HG03097 (cell line): ENCODE data around the gene GLYATL1B.
A peak's percentile ranks its signal among the peaks of the same experiment; 100 is the strongest.
"Not testable (repeated sequence)": the region's sequence is repeated elsewhere in the genome, so short reads cannot be mapped to it uniquely, and the experiment has no call there.

Source experiments
- ATAC-seq: cut with Tn5 transposase; IDR thresholded peaks from one replicate; pipeline ENCODE4 v1.9.1; 2021; ENCODE audit not compliant: unreplicated experiment, low FRiP score

Gene GLYATL1B, protein sequence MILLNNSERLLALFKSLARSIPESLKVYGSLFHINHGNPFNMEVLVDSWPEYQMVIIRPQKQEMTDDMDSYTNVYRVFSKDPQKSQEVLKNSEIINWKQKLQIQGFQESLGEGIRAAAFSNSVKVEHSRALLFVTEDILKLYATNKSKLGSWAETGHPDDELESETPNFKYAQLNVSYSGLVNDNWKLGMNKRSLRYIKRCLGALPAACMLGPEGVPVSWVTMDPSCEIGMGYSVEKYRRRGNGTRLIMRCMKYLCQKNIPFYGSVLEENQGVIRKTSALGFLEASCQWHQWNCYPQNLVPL

DNA sequence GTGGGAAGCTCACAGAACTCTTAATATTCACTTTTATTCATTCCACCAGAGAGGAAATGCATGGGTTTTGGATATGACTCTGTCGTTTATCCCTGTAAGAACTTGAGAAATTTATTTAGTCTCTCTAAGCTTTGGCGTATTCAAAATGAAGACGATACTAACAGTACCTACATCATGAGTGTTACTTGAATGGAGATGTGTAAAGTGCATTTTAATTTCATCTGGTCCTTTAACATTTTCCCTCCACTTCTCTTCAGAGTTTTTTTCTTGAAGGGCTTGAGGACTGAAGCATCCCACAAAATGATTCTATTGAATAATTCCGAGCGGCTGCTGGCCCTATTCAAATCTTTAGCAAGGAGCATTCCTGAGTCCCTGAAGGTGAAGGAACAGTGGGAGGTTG, at the start of gene GLYATL1B:
GLYATL1B (plus strand) TSS at position 301 of the 400 bp plus-strand sequence; CDS start at position 301, 0 bp downstream.
- ATAC-seq: not testable (repeated sequence)

DNA sequence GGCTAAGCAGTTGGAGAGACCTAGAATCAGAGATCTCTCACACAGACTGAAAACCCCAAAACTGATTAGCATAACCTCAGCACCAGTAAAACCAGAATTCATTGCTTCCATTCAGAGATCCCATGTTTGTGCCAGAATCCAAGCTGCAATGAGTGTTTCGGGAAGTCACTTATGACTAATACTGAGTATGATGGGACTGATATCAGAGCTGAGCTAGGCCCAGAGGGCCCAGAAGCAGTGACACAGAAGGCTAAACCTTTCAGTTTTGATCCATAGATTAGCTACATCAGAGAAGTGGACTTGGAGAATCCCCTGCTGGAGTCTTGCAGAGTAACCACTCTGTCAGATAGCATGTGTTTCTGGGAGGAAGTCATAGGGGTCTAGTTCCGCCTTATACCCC, 49.6 kb upstream of the GLYATL1B start:
- ATAC-seq: not testable (repeated sequence)

DNA sequence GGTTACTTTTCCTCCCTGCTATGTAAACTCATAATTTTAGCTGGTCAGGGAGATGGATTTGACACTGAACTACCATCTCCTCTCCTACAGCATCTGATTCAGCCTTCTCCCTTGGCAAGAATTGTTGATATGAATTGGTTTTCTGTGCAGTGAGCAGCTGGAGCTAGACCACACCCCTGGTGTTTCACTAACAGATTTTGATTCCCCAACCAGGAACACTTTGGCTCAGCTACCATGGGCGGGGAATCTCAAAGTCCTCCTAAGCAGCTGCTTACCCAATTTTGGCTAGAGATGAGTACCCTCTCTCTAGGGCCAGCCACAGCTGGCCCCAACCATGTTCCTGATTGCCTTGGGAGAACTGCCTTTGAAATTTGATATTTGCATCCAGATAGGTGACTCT, 48.7 kb upstream of the GLYATL1B start:
- not testable (repeated sequence) for ATAC-seq

DNA sequence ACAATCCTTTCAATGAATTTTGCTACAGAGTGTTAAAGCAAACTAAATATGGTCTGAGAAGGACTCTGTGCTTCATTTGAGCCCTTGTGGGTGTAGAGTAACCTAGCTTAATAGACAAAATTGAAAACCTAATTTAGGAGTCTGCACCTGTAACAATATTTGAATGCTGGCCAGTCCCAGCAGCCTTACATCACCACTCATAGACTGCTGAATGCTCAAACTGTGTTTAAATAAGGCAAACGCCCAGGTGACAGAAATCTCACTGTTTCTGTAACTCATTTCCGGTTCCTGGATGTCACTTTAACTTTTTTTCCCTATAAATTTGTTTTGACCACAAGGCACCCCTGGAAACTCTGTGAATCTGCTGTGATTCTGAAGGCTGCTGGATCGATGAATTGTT, 45.5 kb upstream of the GLYATL1B start:
- ATAC-seq: no peak

DNA sequence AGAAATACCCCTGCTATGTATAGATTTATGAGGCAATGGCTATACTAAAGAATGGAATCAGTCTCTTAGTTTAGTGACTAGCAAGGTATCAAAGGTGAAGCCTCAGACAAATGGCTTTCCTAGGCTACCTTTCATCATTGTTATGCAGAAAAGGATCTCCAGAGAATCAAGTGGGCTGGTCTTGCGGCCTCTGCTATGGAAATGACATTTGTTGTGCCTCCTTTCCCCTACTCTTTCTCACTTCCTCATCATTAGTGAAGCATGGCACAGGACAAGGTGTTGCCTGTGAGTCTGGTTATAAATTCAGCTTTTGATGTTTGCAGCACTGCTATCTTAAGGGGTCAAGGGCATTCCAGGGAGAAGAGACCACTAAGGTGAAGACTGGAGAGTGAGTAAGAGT, 34.7 kb upstream of the GLYATL1B start:
- ATAC-seq: peak; percentile 60

DNA sequence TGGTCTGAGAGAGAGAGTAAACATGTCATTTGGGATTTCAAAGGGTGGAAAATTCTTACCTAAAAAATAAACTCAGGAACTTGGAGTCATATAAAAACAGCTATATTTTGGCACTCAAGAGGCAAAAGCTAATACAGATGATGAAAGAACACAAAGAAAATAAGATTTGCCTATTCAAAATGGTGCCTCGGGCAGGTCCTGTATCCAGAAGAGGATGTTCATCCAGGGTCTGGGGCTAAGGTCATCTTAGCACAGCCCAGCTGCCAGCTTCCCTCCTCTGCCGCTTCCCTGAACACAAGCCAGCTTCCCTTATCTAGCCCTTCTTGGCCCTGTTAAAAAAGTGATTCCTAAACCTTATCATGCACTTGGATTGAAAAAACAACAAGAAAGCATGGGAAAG, 33.8 kb upstream of the GLYATL1B start:
- not testable (repeated sequence) for ATAC-seq

DNA sequence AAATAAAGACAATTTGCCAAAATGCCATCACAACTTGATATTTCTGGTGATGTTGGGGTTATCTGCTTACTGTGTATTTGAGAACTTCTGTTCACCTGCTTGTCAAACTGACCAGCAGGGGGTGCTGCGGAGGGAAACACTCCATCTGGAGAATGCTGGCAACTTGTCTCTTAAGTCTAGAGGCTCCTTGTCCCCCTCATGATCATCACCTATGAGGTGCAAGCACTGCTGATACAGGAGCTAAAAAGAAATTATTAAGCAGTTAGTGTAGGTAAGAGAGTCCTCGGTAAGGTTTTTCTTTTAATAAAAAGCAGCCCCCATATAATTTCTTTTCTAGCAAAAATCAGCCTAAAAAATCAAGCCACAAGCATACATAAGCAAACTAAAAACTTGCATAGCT, 32.7 kb upstream of the GLYATL1B start:
- no peak for ATAC-seq

DNA sequence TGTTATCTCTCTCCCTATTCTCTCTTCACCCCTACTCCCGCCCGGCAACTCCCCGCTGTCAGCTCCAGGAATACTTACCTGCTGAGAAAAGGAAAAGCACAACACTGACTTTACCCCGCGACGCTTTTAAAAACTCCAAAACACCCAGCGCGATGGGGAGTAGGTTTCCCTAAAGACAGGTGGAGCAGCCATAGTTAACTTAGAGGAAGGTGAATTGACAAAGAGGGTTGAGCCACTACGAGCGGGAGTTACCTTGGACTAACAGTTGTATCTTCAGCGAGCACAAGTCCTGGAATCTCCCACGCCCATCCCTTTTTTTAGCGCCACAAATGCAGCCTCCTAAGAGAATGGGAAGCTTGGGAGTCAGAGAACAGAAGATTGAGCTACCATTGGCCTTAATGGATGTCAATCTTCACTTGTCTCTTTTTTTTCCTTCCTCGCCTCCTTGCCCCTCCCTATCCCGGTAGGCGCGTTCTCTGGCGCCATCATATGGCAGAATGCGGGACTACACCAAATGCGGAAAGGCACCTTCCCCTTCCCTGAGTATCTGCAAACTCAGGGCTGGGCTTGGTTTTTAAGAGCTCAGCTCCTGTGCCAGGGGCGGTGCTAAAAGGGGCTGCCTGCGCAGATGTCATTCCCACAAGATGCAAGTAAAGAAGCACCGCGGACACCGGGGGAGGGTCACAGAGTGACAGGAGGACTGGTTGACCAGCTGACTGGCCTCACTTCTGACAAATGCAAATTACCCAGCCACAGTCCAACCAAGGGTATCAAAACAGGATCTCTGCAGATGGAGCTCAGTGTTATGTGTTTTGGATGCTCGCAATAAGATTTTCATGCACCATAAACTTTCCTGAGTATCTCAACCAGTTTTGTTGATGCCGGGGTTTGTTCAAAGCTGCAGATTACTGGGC, 27.7 kb upstream of the GLYATL1B start:
- peak; percentile 87 for ATAC-seq

DNA sequence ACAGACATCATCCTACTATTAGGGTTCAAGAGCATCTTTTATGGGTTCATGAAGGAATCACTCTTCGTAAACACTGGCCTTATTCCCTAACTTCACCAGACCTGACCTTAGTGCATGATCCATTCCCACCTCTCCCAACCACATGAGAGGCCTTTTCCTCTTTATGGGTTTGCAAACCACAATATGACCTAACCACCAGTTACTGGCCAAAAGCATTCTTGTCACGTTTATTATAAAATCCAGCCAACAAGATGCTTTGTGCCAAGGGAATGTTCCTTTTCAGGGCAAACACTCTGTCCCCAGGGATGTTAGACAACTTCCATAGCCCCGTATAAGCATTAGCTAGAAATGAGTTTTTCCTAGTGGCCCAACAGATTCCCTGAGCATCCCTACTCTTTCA, 26.0 kb upstream of the GLYATL1B start:
- ATAC-seq: not testable (repeated sequence)

DNA sequence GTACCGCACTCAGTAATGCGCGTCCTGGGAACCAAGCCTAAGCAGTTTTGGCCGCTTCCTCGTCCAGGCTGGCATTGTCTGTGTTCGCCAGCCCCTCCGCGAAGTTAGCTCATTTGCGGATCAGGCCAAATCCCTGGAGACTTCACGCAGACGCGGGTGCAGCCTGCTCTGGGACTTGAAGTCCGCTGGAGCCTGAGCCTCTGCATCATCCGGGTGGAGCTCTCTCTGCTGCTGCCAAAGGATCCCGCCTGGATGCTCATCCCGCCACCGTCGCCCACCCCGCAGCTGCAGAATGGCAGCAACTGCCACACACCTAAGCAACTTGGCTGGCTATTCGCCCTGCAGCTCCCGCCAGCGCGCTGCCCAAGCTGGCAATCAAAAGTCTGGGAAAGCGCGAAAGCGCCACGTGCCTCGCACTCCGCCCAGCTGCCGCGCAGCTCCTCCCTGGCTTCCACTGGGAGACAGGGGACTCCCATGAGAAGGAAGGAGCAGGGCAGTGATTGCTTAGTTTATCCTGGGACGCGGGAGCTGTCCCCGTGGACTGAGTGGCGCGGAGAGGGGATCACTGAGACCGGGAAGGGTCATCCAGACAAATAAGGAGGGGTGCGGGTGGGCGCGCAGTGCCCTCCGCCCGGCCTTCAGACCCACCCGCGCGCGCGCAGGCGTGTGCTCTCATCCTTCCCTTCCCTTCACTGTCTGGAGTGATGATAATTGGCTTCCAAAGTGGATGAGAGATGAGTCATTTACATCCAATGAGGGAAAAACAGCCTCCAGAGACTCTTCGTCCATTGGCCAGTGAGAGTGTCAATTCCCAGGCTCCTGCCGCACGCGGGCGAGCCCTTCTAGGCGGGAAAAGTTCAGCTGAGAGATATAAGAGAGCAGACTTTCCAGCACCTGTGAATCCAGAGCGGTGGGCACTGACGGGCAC, 23.2 kb upstream of the GLYATL1B start:
- ATAC-seq: no peak

DNA sequence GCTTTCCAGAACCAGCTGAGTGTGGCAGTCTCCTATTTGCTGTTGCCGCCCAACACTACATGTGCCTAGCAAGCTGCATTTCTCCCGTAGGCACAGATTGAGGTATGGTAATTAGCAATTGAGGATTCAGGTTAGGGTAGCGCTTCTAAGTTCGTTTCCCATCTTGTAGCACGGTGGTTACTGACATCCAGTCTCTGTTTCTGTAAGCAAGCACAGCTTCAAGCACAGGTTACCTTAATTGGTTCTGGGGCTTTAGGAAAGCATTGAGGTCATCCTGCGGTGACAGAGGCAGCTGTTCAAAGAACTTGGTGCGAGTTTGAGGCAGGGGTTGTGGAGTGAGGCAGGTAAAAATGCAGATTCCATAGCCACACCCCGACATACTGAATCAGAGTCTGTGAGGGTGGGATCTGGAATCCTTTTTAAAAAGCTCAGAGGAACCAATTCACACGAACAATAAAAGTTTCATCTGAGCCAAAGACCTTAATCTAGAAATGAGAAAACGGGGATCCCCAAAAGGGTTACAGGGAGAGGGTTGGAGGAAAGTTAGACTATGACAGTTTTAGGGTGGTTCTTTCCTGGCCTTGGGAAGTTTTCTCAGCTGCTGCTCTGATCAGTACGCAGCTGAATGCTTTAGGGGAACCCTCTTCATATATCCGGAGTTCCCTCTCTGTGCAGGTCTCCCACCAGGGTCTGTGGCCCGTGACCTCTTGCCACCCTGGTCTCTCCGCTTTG, 21.9 kb upstream of the GLYATL1B start:
- not testable (repeated sequence) for ATAC-seq

DNA sequence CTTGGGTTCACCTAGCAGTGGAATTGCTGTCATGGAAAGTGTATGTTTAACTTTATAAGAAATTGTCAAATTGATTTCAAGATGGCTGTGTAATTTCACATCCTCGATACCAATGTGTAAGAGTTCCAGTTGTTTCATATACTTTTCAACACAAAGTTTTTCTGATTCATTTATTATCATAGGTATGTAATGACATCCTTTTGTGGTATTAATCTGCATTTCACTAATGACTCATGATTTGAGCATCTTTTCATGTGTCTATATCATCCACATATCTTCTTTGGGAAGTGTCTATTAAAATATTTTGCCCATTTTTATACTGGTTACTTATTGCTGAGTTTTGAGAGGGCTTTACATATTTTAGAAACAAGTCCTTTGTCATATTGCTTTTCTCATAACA, 17.0 kb upstream of the GLYATL1B start:
- no peak for ATAC-seq

DNA sequence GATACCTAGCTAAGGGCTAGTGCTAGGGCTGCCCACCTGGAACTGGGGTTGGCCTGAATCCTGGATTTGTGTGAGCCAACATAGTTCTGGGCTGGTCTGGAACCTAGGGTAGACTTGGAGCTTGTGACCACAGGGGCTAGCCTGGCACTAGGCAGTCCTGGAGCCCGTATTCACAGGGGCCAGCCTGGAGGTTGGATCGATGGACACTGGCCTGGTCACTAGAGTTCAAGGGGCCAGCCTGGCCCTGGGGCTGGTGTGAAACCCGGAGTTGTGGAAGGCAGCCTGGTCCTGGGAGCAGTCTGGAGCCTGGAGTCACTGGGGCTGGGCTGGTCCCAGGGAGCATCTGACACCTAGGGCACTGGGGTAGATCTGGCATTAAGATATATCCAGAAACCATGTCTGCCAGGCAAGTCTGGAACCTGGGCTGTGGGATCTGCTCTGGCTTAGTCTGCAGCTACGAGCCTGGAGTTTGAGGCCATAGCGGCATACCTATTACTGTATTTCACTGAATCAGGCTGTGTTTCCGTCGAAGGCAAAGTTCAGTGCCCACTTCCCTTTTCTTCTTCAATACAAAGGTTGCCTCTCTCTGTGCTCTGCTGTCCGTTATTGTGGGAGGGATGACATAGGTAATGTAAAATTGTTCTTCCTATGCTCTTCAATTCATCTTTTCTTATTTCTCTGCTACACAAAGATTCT, 9.1 kb upstream of the GLYATL1B start:
- ATAC-seq: peak; percentile 74

DNA sequence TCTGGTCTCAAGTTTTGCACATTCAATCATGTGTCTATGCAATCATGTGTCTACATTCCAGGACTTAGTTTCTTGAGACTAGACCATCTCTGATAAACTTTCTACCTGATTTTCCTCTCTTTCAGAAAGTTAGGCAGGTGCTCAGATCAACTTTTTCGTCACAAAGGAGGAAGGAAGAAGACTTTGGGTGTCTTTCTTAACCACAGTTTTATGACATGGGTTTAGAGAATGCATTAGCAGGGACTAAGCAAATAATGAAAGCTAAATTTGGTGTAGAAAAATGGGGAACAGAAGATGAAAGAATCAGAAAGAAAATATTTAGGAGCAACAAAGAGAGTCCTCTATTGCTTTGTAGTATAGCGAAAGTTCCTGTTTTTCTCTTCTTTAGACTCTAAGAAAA, 7.7 kb upstream of the GLYATL1B start:
- no peak for ATAC-seq

DNA sequence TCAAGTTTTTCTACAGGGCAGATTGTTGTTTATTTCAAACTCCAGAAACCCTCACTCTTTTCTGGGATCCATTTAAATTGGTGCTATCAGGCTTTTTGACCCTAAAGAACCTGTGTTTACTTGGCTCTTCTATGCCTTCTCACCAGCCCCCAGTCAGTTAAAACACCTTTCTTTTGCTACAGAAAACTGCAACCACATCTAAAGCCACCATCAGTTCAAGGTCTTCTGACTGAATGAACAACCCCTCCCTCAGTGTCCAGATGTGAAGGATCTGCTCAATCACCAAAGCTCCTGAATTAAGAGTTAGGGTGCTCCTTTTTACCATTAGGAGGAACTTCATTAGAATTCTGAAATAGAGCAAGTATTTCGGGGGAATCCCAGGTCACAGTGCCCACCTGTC, 7.0 kb upstream of the GLYATL1B start:
- ATAC-seq: no peak

DNA sequence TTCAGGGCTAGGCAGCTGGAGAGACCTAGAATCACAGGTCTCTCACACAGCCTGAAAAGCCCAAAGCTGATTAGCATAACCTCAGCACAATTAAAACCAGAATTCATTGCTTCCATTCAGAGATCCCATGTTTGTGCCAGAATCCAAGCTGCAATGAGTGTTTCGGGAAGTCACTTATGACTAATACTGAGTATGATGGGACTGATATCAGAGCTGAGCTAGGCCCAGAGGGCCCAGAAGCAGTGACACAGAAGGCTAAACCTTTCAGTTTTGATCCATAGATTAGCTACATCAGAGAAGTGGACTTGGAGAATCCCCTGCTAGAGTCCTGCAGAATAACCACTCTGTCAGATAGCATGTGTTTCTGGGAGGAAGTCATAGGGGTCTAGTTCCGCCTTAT, 5.7 kb upstream of the GLYATL1B start:
- not testable (repeated sequence) for ATAC-seq

DNA sequence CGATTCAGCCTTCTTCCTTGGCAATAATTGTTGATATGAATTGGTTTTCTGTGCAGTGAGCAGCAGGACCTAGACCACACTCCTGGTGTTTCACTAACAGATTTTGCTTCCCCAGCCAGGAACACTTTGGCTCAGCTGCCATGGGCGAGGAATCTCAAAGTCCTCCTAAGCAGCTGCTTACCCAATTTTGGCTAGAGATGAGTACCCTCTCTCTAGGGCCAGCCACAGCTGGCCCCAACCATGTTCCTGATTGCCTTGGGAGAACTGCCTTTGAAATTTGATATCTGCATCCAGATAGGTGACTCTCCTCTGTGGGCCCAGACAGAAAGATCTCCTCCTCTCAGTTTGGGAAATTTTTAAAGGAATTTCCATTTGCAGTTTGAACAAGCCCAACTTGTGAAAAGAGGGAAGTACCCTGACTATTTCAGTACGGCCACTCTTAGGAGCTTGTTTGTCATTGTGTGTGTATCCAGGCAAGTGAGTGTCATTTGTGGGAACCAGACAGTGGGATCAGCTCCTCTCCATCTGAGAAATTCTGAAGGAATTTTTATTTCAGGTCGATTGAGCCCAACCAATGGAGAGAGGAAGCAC, 4.6 kb upstream of the GLYATL1B start:
- not testable (repeated sequence) for ATAC-seq

DNA sequence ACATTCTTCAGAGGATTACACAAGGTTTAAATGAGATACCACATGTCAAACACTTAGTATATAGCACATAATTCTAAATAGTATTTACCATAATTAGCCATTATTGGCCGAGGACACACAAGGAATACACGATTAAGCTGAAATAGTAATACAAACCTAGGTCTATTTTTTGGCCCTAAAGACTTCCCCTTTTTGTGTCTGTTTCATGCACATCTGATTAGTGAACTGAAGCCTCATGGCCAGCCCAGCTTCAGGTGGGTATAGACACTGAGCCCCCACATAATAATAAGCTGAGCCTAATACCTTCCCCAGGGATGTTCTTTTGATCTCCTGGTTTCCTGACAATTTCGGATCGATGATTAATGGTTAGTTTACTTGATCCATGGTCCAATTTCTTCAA, 2.1 kb downstream of the GLYATL1B start:
- no peak for ATAC-seq

DNA sequence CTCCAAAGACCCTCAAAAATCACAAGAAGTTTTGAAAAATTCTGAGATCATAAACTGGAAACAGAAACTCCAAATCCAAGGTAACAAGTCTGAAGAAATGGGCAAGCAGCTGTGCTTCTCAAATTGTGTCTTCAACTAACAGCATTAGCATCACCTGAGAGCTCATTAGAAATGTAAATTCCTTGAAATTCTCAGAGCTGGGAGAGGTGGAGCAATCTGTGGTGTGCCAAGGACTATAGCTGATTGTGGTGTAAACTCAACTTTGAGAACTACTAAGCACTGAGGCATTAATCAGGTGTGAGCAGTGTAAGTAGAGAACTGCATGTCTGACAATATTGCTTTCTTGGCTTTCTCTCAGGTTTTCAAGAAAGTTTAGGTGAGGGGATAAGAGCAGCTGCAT, 7.5 kb downstream of the GLYATL1B start:
- ATAC-seq: not testable (repeated sequence)
